ENCODE results near the gene TMEM213.
"Not testable (repeated sequence)": the region's sequence is repeated elsewhere in the genome, so short reads cannot be mapped to it uniquely, and the experiment has no call there.

Gene TMEM213

GRCh38 chr7:138802706-138803105, 4.9 kb downstream of the TMEM213 start:
- in situ Hi-C loops (cut with HindIII; ENCODE audit: low sequenced_read_pairs): loop anchor here (5.0 kb wide), 1 partner anchor 40 kb away; no protein-coding TSS in a partner anchor
- DNase-seq (ENCODE audit: low read depth): no peak
- no peak overlapping the region for H3K4me3 ChIP-seq (ENCODE audit: low read depth, low read length)
- TF ChIP-seq CTCF (IDR thresholded peaks at IDR 0.05; ENCODE audit: low read depth, low read length, missing control alignments): no peak

- no peak for DNase-seq (ENCODE audit: low read depth)
- TF ChIP-seq CTCF (IDR thresholded peaks at IDR 0.05; ENCODE audit: low read depth, low read length, missing control alignments): no peak
- no peak overlapping the region for H3K4me3 ChIP-seq (ENCODE audit: low read depth, low read length)
- in situ Hi-C loops (cut with HindIII; ENCODE audit: low sequenced_read_pairs): loop anchor here (5.0 kb wide), 1 partner anchor 42 kb away; no protein-coding TSS in a partner anchor
Observed at GRCh38 chr7:138804618-138805017, 6.8 kb downstream of the TMEM213 start.

GRCh38 chr7:138809346-138809745, 11.6 kb downstream of the TMEM213 start:
- TF ChIP-seq CTCF (IDR thresholded peaks at IDR 0.05; ENCODE audit: low read depth, low read length, missing control alignments): no peak
- in situ Hi-C loops (cut with HindIII; ENCODE audit: low sequenced_read_pairs): no loop called here
- DNase-seq (ENCODE audit: low read depth): no peak
- no peak overlapping the region for H3K4me3 ChIP-seq (ENCODE audit: low read depth, low read length)

GRCh38 chr7:138811327-138811726, 13.5 kb downstream of the TMEM213 start:
- DNase-seq (ENCODE audit: low read depth); in situ Hi-C loops (cut with HindIII; ENCODE audit: low sequenced_read_pairs); H3K4me3 ChIP-seq (ENCODE audit: low read depth, low read length): not testable (repeated sequence)

- H3K4me3 ChIP-seq (ENCODE audit: low read depth, low read length): no peak overlapping the region
- in situ Hi-C loops (cut with HindIII; ENCODE audit: low sequenced_read_pairs): no loop called here
- no peak for DNase-seq (ENCODE audit: low read depth)
- no peak for TF ChIP-seq CTCF (IDR thresholded peaks at IDR 0.05; ENCODE audit: low read depth, low read length, missing control alignments)
Observed at GRCh38 chr7:138813945-138814344, 16.2 kb downstream of the TMEM213 start.

GRCh38 chr7:138814816-138815332, 17.1 kb downstream of the TMEM213 start:
- in situ Hi-C loops (cut with HindIII; ENCODE audit: low sequenced_read_pairs): no loop called here
- no peak overlapping the region for H3K4me3 ChIP-seq (ENCODE audit: low read depth, low read length)
- no peak for TF ChIP-seq CTCF (IDR thresholded peaks at IDR 0.05; ENCODE audit: low read depth, low read length, missing control alignments)
- DNase-seq (ENCODE audit: low read depth): no peak

GRCh38 chr7:138816650-138817049, 18.9 kb downstream of the TMEM213 start:
- no peak for TF ChIP-seq CTCF (IDR thresholded peaks at IDR 0.05; ENCODE audit: low read depth, low read length, missing control alignments)
- no peak for DNase-seq (ENCODE audit: low read depth)
- in situ Hi-C loops (cut with HindIII; ENCODE audit: low sequenced_read_pairs): no loop called here
- no peak overlapping the region for H3K4me3 ChIP-seq (ENCODE audit: low read depth, low read length)

Data from astrocyte of the cerebellum (primary cell).